Fibroblast of pulmonary artery (primary cell): ENCODE results near the gene VPS29.

Experiments used
- DNase-seq: peaks from one replicate; pipeline ENCODE4 v3.0.0-alpha.2; 2010; ENCODE audit warnings: low read depth
- H3K4me3 ChIP-seq: replicated peaks from 2 replicates; pipeline ENCODE4 v1.5.1; 2011; ENCODE audit warnings: low read depth, mild to moderate bottlenecking, control low read depth, low read length, moderate library complexity
- CTCF ChIP-seq: IDR thresholded peaks from 2 replicates; pipeline ENCODE4 v1.5.1; 2011; ENCODE audit warnings: mild to moderate bottlenecking, control low read depth, low read length, inconsistent platforms; ENCODE audit errors: missing control alignments

Gene VPS29

GRCh38 chr12:110501752-110502738 is at the start of gene VPS29, which contains the start of gene RAD9B:
VPS29 (minus strand) TSS chr12:110502111; CDS start chr12:110502051, 60 bp downstream.
RAD9B (plus strand) TSS chr12:110502331; CDS start chr12:110502338, 7 bp downstream.
- peak; percentile 99 for DNase-seq
- no peak for TF ChIP-seq CTCF

GRCh38 chr12:110550981-110551380 is 49.1 kb upstream of the VPS29 start:
- no peak for TF ChIP-seq CTCF

More at GRCh38 chr12:110501752-110502738, at the start of gene VPS29, which contains the start of gene RAD9B:
- H3K4me3 ChIP-seq = peak within 1 kb of the TSS; percentile 94

GRCh38 chr12:110549716-110550115 is 47.8 kb upstream of the VPS29 start:
- no peak for TF ChIP-seq CTCF
- H3K4me3 ChIP-seq = no peak overlapping the region
- DNase-seq = no peak

More at GRCh38 chr12:110550981-110551380, 49.1 kb upstream of the VPS29 start:
- DNase-seq = no peak
- H3K4me3 ChIP-seq = no peak overlapping the region

GRCh38 chr12:110548678-110549077 is 46.8 kb upstream of the VPS29 start:
- TF ChIP-seq CTCF = no peak
- H3K4me3 ChIP-seq = no peak overlapping the region
- no peak for DNase-seq

- no peak for DNase-seq
- TF ChIP-seq CTCF = no peak
These were observed 45.2 kb upstream of the VPS29 start for GRCh38 chr12:110547090-110547489.

GRCh38 chr12:110546339-110546738 is 44.4 kb upstream of the VPS29 start:
- DNase-seq = peak; percentile 85
- H3K4me3 ChIP-seq = no peak overlapping the region
- no peak for TF ChIP-seq CTCF

More at GRCh38 chr12:110547090-110547489, 45.2 kb upstream of the VPS29 start:
- no peak overlapping the region for H3K4me3 ChIP-seq
